ENCODE data around the gene LYSMD1.
"Not testable (repeated sequence)": the region's sequence is repeated elsewhere in the genome, so short reads cannot be mapped to it uniquely, and the experiment has no call there.

The LYSMD1 gene

GRCh38 chr1:151198254-151199127, 32.8 kb upstream of the LYSMD1 start, which contains the start of gene PIP5K1A:
Gene PIP5K1A, plus strand, starts transcription at chr1:151198552. Its CDS starts 445 bp downstream, at chr1:151198997.
- in situ Hi-C loops (cut with HindIII; ENCODE audit: low sequenced_read_pairs), result no loop called here
- peak within 1 kb of the TSS; percentile 100 for H3K4me3 ChIP-seq (ENCODE audit: low read depth, low read length)
- DNase-seq (ENCODE audit: low read depth), result peak; percentile 95
- no peak for TF ChIP-seq CTCF (IDR thresholded peaks at IDR 0.05; ENCODE audit: low read depth, low read length, missing control alignments)

- no peak for DNase-seq (ENCODE audit: low read depth)
- TF ChIP-seq CTCF (IDR thresholded peaks at IDR 0.05; ENCODE audit: low read depth, low read length, missing control alignments), result no peak
- in situ Hi-C loops (cut with HindIII; ENCODE audit: low sequenced_read_pairs), result no loop called here
- peak overlapping the region; percentile 100 for H3K4me3 ChIP-seq (ENCODE audit: low read depth, low read length)
Observed at GRCh38 chr1:151197863-151198253, 32.2 kb upstream of the LYSMD1 start.

- peak; percentile 64 for TF ChIP-seq CTCF (IDR thresholded peaks at IDR 0.05; ENCODE audit: low read depth, low read length, missing control alignments)
- no peak overlapping the region for H3K4me3 ChIP-seq (ENCODE audit: low read depth, low read length)
- in situ Hi-C loops (cut with HindIII; ENCODE audit: low sequenced_read_pairs), result no loop called here
- peak; percentile 81 for DNase-seq (ENCODE audit: low read depth)
Observed at GRCh38 chr1:151196292-151196800, 30.6 kb upstream of the LYSMD1 start.

GRCh38 chr1:151194894-151195594, 29.3 kb upstream of the LYSMD1 start:
- H3K4me3 ChIP-seq (ENCODE audit: low read depth, low read length); in situ Hi-C loops (cut with HindIII; ENCODE audit: low sequenced_read_pairs): not testable (repeated sequence)
- DNase-seq (ENCODE audit: low read depth), result peak; percentile 66

- in situ Hi-C loops (cut with HindIII; ENCODE audit: low sequenced_read_pairs), result no loop called here
- no peak for TF ChIP-seq CTCF (IDR thresholded peaks at IDR 0.05; ENCODE audit: low read depth, low read length, missing control alignments)
Observed at GRCh38 chr1:151193856-151194255, 28.2 kb upstream of the LYSMD1 start.

GRCh38 chr1:151193304-151193703, 27.6 kb upstream of the LYSMD1 start:
- DNase-seq (ENCODE audit: low read depth), result no peak
- in situ Hi-C loops (cut with HindIII; ENCODE audit: low sequenced_read_pairs), result no loop called here
- no peak overlapping the region for H3K4me3 ChIP-seq (ENCODE audit: low read depth, low read length)
- TF ChIP-seq CTCF (IDR thresholded peaks at IDR 0.05; ENCODE audit: low read depth, low read length, missing control alignments), result no peak

More at GRCh38 chr1:151193856-151194255, 28.2 kb upstream of the LYSMD1 start:
- DNase-seq (ENCODE audit: low read depth), result no peak
- H3K4me3 ChIP-seq (ENCODE audit: low read depth, low read length), result no peak overlapping the region

Data from astrocyte of the cerebellum (primary cell).